ENCODE data around the gene TSPAN16. TPM values are rescaled to one million over a fixed set of nuclear protein-coding genes. Genes with fewer than 3 reads are reported as not detected.

Gene TSPAN16
- total and polyA plus RNA-seq, 2 donors from 2014 or later: not detected

- no peak for DNase-seq
- Histone ChIP-seq H3K36me3 (ENCODE audit: control insufficient read depth in 2 of 3, insufficient read depth in 3 of 3, low read length in 3 of 3) (peaks cover 0 to 7% (median 4%) of the 10 kb centered on the region in 3 donors), H3K9ac (ENCODE audit: low read length in 3 of 3) (no peak overlapping the region), H3K4me1 (ENCODE audit: control insufficient read depth in 2 of 3, insufficient read depth in 2 of 3, low read depth in 1 of 3, low read length in 3 of 3) (peaks cover 0 to 9% (median 4%) of the 10 kb centered on the region in 3 donors), H3K4me3 (ENCODE audit: low read length in 3 of 3) (no peak overlapping the region), H3K27me3 (ENCODE audit: control insufficient read depth, insufficient read depth, low read length) (no peaks in the 10 kb centered on the region), H3K27ac (ENCODE audit: low read depth in 2 of 2, low read length in 2 of 2) (no peak overlapping the region), H3K9me3 (ENCODE audit: control insufficient read depth in 2 of 3, insufficient read depth in 1 of 3, low read length in 3 of 3) (no peaks in the 10 kb centered on the region)
- TF ChIP-seq, protein P1, sequence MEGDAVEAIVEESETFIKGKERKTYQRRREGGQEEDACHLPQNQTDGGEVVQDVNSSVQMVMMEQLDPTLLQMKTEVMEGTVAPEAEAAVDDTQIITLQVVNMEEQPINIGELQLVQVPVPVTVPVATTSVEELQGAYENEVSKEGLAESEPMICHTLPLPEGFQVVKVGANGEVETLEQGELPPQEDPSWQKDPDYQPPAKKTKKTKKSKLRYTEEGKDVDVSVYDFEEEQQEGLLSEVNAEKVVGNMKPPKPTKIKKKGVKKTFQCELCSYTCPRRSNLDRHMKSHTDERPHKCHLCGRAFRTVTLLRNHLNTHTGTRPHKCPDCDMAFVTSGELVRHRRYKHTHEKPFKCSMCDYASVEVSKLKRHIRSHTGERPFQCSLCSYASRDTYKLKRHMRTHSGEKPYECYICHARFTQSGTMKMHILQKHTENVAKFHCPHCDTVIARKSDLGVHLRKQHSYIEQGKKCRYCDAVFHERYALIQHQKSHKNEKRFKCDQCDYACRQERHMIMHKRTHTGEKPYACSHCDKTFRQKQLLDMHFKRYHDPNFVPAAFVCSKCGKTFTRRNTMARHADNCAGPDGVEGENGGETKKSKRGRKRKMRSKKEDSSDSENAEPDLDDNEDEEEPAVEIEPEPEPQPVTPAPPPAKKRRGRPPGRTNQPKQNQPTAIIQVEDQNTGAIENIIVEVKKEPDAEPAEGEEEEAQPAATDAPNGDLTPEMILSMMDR (IDR thresholded peaks at IDR 0.05; ENCODE audit: borderline replicate concordance, extremely low read depth, insufficient read depth): no peak
- intact Hi-C loops (cut with DNase I): no loop called here
- FAIRE-seq: no peak
Observed at GRCh38 chr19:11337080-11337479, 41.1 kb downstream of the TSPAN16 start.

GRCh38 chr19:11338121-11338520, 42.2 kb downstream of the TSPAN16 start:
- peaks cover 0 to 9% (median 4%) of the 10 kb centered on the region in 3 donors for H3K4me1 ChIP-seq (ENCODE audit: control insufficient read depth in 2 of 3, insufficient read depth in 2 of 3, low read depth in 1 of 3, low read length in 3 of 3)
- no peak for FAIRE-seq
- intact Hi-C loops (cut with DNase I): no loop called here
- H3K9me3 ChIP-seq (ENCODE audit: control insufficient read depth in 2 of 3, insufficient read depth in 1 of 3, low read length in 3 of 3): no peaks in the 10 kb centered on the region
- H3K36me3 ChIP-seq (ENCODE audit: control insufficient read depth in 2 of 3, insufficient read depth in 3 of 3, low read length in 3 of 3): peaks cover 0 to 7% (median 2%) of the 10 kb centered on the region in 3 donors
- H3K27ac ChIP-seq (ENCODE audit: low read depth in 2 of 2, low read length in 2 of 2): no peak overlapping the region
- no peak overlapping the region for H3K4me3 ChIP-seq (ENCODE audit: low read length in 3 of 3)
- TF ChIP-seq, protein P1 (IDR thresholded peaks at IDR 0.05; ENCODE audit: borderline replicate concordance, extremely low read depth, insufficient read depth): no peak
- DNase-seq: no peak
- no peak overlapping the region for H3K9ac ChIP-seq (ENCODE audit: low read length in 3 of 3)
- H3K27me3 ChIP-seq (ENCODE audit: control insufficient read depth, insufficient read depth, low read length): no peaks in the 10 kb centered on the region

DNA sequence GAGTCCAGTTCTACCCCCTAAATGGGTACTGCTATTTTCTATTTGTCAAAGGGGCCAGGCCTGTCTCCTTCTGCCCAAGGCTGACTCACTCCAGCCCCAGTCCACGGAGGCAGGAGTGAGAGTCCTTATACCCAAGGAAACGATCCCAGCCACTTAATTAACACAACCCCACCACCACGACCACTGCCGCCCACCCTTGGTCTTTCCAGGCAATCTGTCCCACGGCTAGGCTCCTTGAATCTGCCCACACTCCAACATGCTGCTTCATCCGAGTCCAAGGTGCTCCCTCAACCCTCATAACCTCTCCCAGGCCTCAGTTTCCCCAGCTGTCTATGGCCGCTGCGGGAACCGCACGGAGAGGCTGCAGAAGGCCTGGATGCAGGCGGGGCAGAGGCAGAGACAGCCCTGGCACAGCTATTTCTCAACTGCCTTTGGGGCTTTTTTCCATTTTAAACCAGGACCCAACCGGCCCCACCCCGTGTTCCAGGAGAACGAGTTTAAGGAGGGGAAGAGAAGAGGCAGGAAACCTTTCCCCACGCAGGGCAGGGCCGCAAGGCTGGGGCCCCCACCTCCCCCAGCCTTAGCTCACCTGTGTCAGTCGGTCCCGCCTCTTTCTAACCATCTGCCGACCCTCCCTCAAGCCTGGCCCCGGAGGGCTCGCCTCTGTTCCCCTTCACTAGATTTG, 42.8 kb downstream of the TSPAN16 start:
- Histone ChIP-seq H3K9ac (ENCODE audit: low read length in 3 of 3) (peak overlapping the region in 1 of 3 donors; percentile 71), H3K9me3 (ENCODE audit: control insufficient read depth in 2 of 3, insufficient read depth in 1 of 3, low read length in 3 of 3) (no peaks in the 10 kb centered on the region), H3K4me3 (ENCODE audit: low read length in 3 of 3) (peak overlapping the region; percentile 26 to 67 (median 58)), H3K36me3 (ENCODE audit: control insufficient read depth in 2 of 3, insufficient read depth in 3 of 3, low read length in 3 of 3) (peaks cover 0 to 7% (median 2%) of the 10 kb centered on the region in 3 donors), H3K27ac (ENCODE audit: low read depth in 2 of 2, low read length in 2 of 2) (peak overlapping the region; percentile 40 to 57), H3K4me1 (ENCODE audit: control insufficient read depth in 2 of 3, insufficient read depth in 2 of 3, low read depth in 1 of 3, low read length in 3 of 3) (peaks cover 0 to 9% (median 4%) of the 10 kb centered on the region in 3 donors), H3K27me3 (ENCODE audit: control insufficient read depth, insufficient read depth, low read length) (no peaks in the 10 kb centered on the region)
- TF ChIP-seq, protein P1 (IDR thresholded peaks at IDR 0.05; ENCODE audit: borderline replicate concordance, extremely low read depth, insufficient read depth): no peak
- intact Hi-C loops (cut with DNase I): no loop called here
- peak in 3 of 5 donors; percentile 19 to 77 (median 70) for DNase-seq
- FAIRE-seq: no peak
